ENCODE measurements around the gene DOCK9. TPM values are rescaled to one million over a fixed set of nuclear protein-coding genes. Genes with fewer than 3 reads are reported as not detected.

Gene DOCK9
- total RNA-seq, 2 experiments from 2014 or later: 33.4 to 36.9 TPM

DNA sequence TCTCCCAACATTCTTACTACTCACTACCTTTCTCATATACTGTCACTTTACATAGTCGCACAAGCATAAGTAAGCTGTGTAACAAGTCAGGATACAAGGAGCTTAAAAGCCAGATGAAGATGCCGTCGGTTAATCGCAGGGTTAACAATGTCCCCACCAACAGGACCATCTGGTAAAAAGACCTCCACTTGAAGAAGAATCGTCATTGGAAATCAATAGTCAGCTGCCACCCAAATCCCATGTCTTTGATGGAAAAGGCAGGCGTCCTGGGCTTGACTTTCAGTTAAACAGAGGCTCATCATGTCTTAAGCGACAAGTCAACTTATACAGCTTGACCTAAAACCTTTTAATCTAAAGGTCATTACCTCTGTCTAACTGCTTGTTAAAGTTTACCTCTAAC is 27.2 kb downstream of the DOCK9 start:
- no peak overlapping the region for H3K4me3 Mint-ChIP-seq
- no peak overlapping the region for H3K27ac Mint-ChIP-seq
- intact Hi-C loops (cut with micrococcal nuclease): no loop called here
- H3K36me3 Mint-ChIP-seq (ENCODE audit: low read depth): peaks cover 11% of the 10 kb centered on the region
- TF ChIP-seq CTCF (IDR thresholded peaks at IDR 0.05): no peak
- no peaks in the 10 kb centered on the region for H3K27me3 Mint-ChIP-seq
- H3K4me1 Mint-ChIP-seq (ENCODE audit: low read depth): peaks cover 9% of the 10 kb centered on the region
- no peaks in the 10 kb centered on the region for H3K9me3 Mint-ChIP-seq
- DNase-seq: no peak
- ATAC-seq: no peak
- ChIA-PET POLR2A (interaction anchor here (0.9 to 1.3 kb wide), 2 partner anchors 11 to 1151 kb away, joined by 3 to 4 read pairs; no protein-coding TSS in a partner anchor), CTCF (interaction anchor here (0.8 kb wide), 1 partner anchor 11 kb away, joined by 3 read pairs; no protein-coding TSS in a partner anchor)

DNA sequence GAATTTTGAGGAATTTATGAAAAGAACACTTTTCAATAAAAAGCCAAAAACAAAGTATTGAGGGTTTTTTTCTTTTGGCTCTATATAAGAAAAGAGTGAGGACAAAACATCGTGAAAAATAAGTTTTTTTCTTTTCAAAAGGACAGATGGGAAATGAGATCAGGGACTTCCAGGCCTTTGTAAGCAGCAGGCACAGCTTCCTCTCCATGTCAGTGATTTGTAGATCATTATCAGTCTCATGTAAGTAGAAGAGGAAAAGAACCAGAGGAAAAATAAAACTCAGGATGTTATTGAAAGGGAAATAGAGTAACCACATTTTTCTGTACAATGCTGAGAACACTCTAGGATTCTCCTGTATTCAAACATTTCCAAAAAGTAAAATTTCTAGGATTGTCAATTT is 29.9 kb downstream of the DOCK9 start:
- H3K9me3 Mint-ChIP-seq: no peaks in the 10 kb centered on the region
- TF ChIP-seq CTCF (IDR thresholded peaks at IDR 0.05): no peak
- ChIA-PET CTCF (no interaction called here), POLR2A (no interaction called here)
- peaks cover 6% of the 10 kb centered on the region for H3K36me3 Mint-ChIP-seq (ENCODE audit: low read depth)
- DNase-seq (no peak), ATAC-seq (no peak)
- H3K27ac Mint-ChIP-seq: no peak overlapping the region
- intact Hi-C loops (cut with micrococcal nuclease): no loop called here
- H3K27me3 Mint-ChIP-seq: no peaks in the 10 kb centered on the region
- H3K4me3 Mint-ChIP-seq: no peak overlapping the region
- H3K4me1 Mint-ChIP-seq (ENCODE audit: low read depth): peaks cover 11% of the 10 kb centered on the region

DNA sequence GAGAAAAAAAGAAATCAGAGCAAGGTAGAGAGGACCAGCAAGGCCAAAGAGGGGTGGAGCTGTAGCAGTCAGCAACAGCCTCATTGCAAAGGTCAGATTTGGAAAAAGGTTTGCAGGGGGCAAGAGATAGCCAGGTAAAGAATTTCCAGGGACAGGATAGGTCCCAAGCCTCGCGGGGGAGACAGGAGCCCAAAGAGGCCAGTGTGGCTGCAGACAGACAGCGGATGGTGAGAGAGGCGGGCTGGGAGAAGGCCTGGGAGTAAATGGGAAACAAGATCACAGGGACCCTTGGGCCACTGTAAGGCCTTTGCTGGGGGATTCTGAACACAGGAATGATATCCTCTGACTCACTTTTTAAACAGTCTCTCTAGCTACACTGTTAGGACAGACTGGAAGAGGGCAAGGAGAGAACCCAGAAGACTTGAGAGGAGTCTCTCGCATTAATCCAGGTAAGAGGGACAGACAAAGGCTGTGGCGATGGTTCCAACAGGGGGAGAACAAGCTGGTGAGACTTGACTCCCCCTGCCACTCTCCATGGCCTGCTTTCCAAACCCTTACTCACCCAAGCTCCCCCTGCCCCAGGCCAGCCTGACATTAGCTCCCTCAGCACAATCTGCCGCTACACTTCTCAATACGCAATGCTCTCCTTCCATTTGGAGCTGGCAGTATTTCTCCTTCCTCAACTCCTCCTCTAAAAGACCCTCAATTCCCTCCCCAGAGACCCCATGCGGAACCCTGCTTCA is 31.8 kb downstream of the DOCK9 start:
- ATAC-seq (no peak), DNase-seq (no peak)
- no peak for TF ChIP-seq CTCF (IDR thresholded peaks at IDR 0.05)
- Mint-ChIP-seq H3K27me3 (no peaks in the 10 kb centered on the region), H3K4me3 (no peak overlapping the region), H3K27ac (no peak overlapping the region), H3K9me3 (no peaks in the 10 kb centered on the region), H3K36me3 (ENCODE audit: low read depth) (peaks cover 4% of the 10 kb centered on the region), H3K4me1 (ENCODE audit: low read depth) (peaks cover 10% of the 10 kb centered on the region)
- ChIA-PET CTCF (interaction anchor here (0.7 to 1.3 kb wide), 3 partner anchors 13 to 71 kb away, joined by 3 read pairs; no protein-coding TSS in a partner anchor), POLR2A (no interaction called here)
- intact Hi-C loops (cut with micrococcal nuclease): no loop called here

- H3K27me3 Mint-ChIP-seq: no peaks in the 10 kb centered on the region
- peaks cover 15% of the 10 kb centered on the region for H3K4me1 Mint-ChIP-seq (ENCODE audit: low read depth)
- no peak for DNase-seq
- no peak overlapping the region for H3K4me3 Mint-ChIP-seq
- peaks cover 4% of the 10 kb centered on the region for H3K36me3 Mint-ChIP-seq (ENCODE audit: low read depth)
- TF ChIP-seq CTCF (IDR thresholded peaks at IDR 0.05): no peak
- ChIA-PET CTCF (no interaction called here), POLR2A (interaction anchor here (0.9 to 1.7 kb wide), 2 partner anchors 29 to 41 kb away, joined by 3 read pairs; no protein-coding TSS in a partner anchor)
- intact Hi-C loops (cut with micrococcal nuclease): no loop called here
- H3K9me3 Mint-ChIP-seq: no peaks in the 10 kb centered on the region
- ATAC-seq: no peak
- H3K27ac Mint-ChIP-seq: no peak overlapping the region
Measured at GRCh38 chr13:98944336-98944735, 33.5 kb downstream of the DOCK9 start.

GRCh38 chr13:98942997-98943396 is 34.9 kb downstream of the DOCK9 start:
- Mint-ChIP-seq H3K27me3 (no peaks in the 10 kb centered on the region), H3K4me3 (no peak overlapping the region), H3K9me3 (no peaks in the 10 kb centered on the region), H3K4me1 (ENCODE audit: low read depth) (peaks cover 14% of the 10 kb centered on the region), H3K36me3 (ENCODE audit: low read depth) (no peaks in the 10 kb centered on the region), H3K27ac (no peak overlapping the region)
- CTCF ChIA-PET: interaction anchor here (0.6 kb wide), 1 partner anchor 66 kb away, joined by 3 read pairs; no protein-coding TSS in a partner anchor
- intact Hi-C loops (cut with micrococcal nuclease): no loop called here
- no peak for TF ChIP-seq CTCF (IDR thresholded peaks at IDR 0.05)
- no peak for ATAC-seq
- POLR2A ChIA-PET: no interaction called here
- no peak for DNase-seq

All from activated CD8-positive, alpha-beta T cell treated with anti-CD3 and anti-CD28 coated beads for 36 hours (primary cell).